ENCODE results near the gene C9orf152. TPM values are rescaled to one million over a fixed set of nuclear protein-coding genes. Genes with fewer than 3 reads are reported as not detected.

C9orf152 gene
- total and polyA plus RNA-seq, 2 of the 13 experiments (the other 11 are each of a cell fraction or from before 2014, with no cell fraction given) = 0.24 to 0.48 TPM

- no peak for TF ChIP-seq MTERF4 (CRISPR knock-in tag; IDR thresholded peaks at IDR 0.05)
- peak; percentile 43; the same call in 1 of the 2 replicates for TF ChIP-seq ZNF343 (CRISPR knock-in tag; IDR thresholded peaks at IDR 0.05)
- no peak for TF ChIP-seq FOSL1 (CRISPR knock-in tag; IDR thresholded peaks at IDR 0.05; ENCODE audit: borderline replicate concordance)
- TF ChIP-seq KLF11 (CRISPR knock-in tag; IDR thresholded peaks at IDR 0.05) = no peak
- no peak for TF ChIP-seq ZNF777 (CRISPR knock-in tag; IDR thresholded peaks at IDR 0.05)
- peak; percentile 28; the same call in 1 of the 2 replicates for TF ChIP-seq CREM (IDR thresholded peaks at IDR 0.05)
- TF ChIP-seq CREM (CRISPR knock-in tag; IDR thresholded peaks at IDR 0.05) = no peak
- no peak for TF ChIP-seq ATM (IDR thresholded peaks at IDR 0.05; ENCODE audit: borderline replicate concordance)
- peak; percentile 32; the same call in 1 of the 2 replicates for TF ChIP-seq IRF2 (CRISPR knock-in tag; IDR thresholded peaks at IDR 0.05)
- TF ChIP-seq ETV5 (CRISPR knock-in tag; IDR thresholded peaks at IDR 0.05; ENCODE audit: borderline replicate concordance) = peak; percentile 83
- TF ChIP-seq BCL6 (CRISPR knock-in tag; IDR thresholded peaks at IDR 0.05) = peak; percentile 27
- TF ChIP-seq NR2F6 (IDR thresholded peaks at IDR 0.05) = peak; percentile 43; the same call in 1 of the 2 replicates
- TF ChIP-seq NR2F6 (CRISPR knock-in tag; IDR thresholded peaks at IDR 0.05) = peak; percentile 51
- TF ChIP-seq JUNB (CRISPR knock-in tag; IDR thresholded peaks at IDR 0.05; ENCODE audit: borderline replicate concordance) = no peak; the same call in 1 of the 2 replicates
- TF ChIP-seq ARNTL (CRISPR knock-in tag; IDR thresholded peaks at IDR 0.05) = peak; percentile 32; the same call in 1 of the 2 replicates
- TF ChIP-seq ARID3A (IDR thresholded peaks at IDR 0.05; ENCODE audit: low read depth, low read length) = peak; percentile 58
- no peak for TF ChIP-seq HNRNPLL (IDR thresholded peaks at IDR 0.05; ENCODE audit: low read depth, low read length, poor library complexity, severe bottlenecking)
- no peak for TF ChIP-seq ZNF136 (CRISPR knock-in tag; IDR thresholded peaks at IDR 0.05; ENCODE audit: low read depth)
- no peak for TF ChIP-seq ZNF160 (CRISPR knock-in tag; IDR thresholded peaks at IDR 0.05)
- TF ChIP-seq ZNF230 (CRISPR knock-in tag; IDR thresholded peaks at IDR 0.05) = no peak
- peak; percentile 45; the same call in 1 of the 2 replicates for TF ChIP-seq ZNF430 (CRISPR knock-in tag; IDR thresholded peaks at IDR 0.05)
- peak; percentile 20 for TF ChIP-seq ASH2L (IDR thresholded peaks at IDR 0.05; ENCODE audit: insufficient read length, low read depth, low read length)
- no peak for TF ChIP-seq ZFP82 (CRISPR knock-in tag; IDR thresholded peaks at IDR 0.05; ENCODE audit: borderline replicate concordance)
- TF ChIP-seq ZNF292 (CRISPR knock-in tag; IDR thresholded peaks at IDR 0.05; ENCODE audit: borderline replicate concordance, low read depth) = peak; percentile 87; the same call in 1 of the 2 replicates
- no peak for TF ChIP-seq HIVEP1 (CRISPR knock-in tag; IDR thresholded peaks at IDR 0.05)
- peak; percentile 91 for TF ChIP-seq SMC3 (IDR thresholded peaks at IDR 0.05; ENCODE audit: low read length)
- peak; percentile 25; the same call in 1 of the 2 replicates for TF ChIP-seq FOXJ3 (CRISPR knock-in tag; IDR thresholded peaks at IDR 0.05; ENCODE audit: borderline replicate concordance)
Measured at GRCh38 chr9:110197330-110198187, 10.4 kb downstream of the C9orf152 start (continued).

Measured in HepG2 (cell line).